ENCODE measurements around the gene ATAT1. TPM values are rescaled to one million over a fixed set of nuclear protein-coding genes. Genes with fewer than 3 reads are reported as not detected.

ATAT1 gene
- total and polyA plus RNA-seq, 2 of the 13 experiments (the other 11 are each of a cell fraction or from before 2014, with no cell fraction given) = 9.2 to 23.6 TPM

DNA sequence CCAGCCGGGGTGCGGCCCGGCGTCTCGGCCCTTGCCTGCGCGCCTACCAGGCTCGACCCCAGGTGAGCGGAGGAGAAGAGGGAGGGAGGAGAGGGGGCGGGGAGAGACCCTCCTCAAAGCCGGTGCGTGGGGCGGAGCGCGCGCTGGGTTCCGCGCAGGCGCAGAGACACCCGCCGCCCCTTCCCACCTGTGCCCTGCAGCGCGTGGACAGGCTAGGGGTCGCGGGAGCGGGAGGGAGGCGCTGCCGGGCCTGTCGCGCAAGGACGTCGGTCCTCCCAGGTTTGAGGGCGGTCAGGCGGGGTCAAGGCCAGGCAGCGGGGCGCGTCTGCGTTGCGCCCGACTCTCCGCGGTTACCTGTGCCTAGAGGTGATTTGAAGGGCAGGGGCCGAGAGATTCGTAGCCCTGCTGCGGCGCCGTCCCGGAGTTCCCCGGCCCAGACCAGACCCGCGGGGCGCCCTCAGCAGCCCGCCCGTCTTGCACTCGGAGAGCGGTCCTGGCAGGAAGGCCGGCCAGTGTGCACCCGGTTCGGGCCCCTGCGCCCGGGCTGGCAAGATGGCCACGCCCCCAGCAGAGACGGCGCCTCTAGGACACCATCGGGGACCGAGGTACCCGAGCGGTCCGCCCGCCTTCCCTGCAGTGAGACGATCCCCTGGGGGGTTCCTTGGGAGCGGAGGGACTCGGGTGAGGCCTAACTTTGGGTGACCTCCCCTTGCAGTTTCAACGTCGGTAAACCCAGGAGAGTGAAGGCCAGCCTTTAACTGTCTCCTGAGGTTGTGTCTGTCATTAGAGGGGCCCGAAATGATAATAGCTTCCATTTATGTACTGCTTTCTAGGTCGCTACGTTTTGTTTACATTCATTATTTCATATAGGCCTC, 20.8 kb downstream of the ATAT1 start (continued):
- TF ChIP-seq, protein P1, sequence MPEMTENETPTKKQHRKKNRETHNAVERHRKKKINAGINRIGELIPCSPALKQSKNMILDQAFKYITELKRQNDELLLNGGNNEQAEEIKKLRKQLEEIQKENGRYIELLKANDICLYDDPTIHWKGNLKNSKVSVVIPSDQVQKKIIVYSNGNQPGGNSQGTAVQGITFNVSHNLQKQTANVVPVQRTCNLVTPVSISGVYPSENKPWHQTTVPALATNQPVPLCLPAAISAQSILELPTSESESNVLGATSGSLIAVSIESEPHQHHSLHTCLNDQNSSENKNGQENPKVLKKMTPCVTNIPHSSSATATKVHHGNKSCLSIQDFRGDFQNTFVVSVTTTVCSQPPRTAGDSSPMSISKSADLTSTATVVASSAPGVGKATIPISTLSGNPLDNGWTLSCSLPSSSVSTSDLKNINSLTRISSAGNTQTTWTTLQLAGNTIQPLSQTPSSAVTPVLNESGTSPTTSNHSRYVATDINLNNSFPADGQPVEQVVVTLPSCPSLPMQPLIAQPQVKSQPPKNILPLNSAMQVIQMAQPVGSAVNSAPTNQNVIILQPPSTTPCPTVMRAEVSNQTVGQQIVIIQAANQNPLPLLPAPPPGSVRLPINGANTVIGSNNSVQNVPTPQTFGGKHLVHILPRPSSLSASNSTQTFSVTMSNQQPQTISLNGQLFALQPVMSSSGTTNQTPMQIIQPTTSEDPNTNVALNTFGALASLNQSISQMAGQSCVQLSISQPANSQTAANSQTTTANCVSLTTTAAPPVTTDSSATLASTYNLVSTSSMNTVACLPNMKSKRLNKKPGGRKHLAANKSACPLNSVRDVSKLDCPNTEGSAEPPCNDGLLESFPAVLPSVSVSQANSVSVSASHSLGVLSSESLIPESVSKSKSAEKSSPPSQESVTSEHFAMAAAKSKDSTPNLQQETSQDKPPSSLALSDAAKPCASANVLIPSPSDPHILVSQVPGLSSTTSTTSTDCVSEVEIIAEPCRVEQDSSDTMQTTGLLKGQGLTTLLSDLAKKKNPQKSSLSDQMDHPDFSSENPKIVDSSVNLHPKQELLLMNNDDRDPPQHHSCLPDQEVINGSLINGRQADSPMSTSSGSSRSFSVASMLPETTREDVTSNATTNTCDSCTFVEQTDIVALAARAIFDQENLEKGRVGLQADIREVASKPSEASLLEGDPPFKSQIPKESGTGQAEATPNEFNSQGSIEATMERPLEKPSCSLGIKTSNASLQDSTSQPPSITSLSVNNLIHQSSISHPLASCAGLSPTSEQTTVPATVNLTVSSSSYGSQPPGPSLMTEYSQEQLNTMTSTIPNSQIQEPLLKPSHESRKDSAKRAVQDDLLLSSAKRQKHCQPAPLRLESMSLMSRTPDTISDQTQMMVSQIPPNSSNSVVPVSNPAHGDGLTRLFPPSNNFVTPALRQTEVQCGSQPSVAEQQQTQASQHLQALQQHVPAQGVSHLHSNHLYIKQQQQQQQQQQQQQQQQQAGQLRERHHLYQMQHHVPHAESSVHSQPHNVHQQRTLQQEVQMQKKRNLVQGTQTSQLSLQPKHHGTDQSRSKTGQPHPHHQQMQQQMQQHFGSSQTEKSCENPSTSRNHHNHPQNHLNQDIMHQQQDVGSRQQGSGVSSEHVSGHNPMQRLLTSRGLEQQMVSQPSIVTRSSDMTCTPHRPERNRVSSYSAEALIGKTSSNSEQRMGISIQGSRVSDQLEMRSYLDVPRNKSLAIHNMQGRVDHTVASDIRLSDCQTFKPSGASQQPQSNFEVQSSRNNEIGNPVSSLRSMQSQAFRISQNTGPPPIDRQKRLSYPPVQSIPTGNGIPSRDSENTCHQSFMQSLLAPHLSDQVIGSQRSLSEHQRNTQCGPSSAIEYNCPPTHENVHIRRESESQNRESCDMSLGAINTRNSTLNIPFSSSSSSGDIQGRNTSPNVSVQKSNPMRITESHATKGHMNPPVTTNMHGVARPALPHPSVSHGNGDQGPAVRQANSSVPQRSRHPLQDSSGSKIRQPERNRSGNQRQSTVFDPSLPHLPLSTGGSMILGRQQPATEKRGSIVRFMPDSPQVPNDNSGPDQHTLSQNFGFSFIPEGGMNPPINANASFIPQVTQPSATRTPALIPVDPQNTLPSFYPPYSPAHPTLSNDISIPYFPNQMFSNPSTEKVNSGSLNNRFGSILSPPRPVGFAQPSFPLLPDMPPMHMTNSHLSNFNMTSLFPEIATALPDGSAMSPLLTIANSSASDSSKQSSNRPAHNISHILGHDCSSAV (CRISPR knock-in tag; IDR thresholded peaks at IDR 0.05; ENCODE audit: borderline replicate concordance) = peak; percentile 30; the same call in 1 of the 2 replicates
- TF ChIP-seq, protein P2, sequence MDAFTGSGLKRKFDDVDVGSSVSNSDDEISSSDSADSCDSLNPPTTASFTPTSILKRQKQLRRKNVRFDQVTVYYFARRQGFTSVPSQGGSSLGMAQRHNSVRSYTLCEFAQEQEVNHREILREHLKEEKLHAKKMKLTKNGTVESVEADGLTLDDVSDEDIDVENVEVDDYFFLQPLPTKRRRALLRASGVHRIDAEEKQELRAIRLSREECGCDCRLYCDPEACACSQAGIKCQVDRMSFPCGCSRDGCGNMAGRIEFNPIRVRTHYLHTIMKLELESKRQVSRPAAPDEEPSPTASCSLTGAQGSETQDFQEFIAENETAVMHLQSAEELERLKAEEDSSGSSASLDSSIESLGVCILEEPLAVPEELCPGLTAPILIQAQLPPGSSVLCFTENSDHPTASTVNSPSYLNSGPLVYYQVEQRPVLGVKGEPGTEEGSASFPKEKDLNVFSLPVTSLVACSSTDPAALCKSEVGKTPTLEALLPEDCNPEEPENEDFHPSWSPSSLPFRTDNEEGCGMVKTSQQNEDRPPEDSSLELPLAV (CRISPR knock-in tag; conservative IDR thresholded peaks at IDR 0.05; ENCODE audit: low read depth) = no peak
- TF ChIP-seq, protein P3, sequence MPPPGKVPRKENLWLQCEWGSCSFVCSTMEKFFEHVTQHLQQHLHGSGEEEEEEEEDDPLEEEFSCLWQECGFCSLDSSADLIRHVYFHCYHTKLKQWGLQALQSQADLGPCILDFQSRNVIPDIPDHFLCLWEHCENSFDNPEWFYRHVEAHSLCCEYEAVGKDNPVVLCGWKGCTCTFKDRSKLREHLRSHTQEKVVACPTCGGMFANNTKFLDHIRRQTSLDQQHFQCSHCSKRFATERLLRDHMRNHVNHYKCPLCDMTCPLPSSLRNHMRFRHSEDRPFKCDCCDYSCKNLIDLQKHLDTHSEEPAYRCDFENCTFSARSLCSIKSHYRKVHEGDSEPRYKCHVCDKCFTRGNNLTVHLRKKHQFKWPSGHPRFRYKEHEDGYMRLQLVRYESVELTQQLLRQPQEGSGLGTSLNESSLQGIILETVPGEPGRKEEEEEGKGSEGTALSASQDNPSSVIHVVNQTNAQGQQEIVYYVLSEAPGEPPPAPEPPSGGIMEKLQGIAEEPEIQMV (CRISPR knock-in tag; IDR thresholded peaks at IDR 0.05; ENCODE audit: low read depth) = peak; percentile 84
- TF ChIP-seq, protein P4, sequence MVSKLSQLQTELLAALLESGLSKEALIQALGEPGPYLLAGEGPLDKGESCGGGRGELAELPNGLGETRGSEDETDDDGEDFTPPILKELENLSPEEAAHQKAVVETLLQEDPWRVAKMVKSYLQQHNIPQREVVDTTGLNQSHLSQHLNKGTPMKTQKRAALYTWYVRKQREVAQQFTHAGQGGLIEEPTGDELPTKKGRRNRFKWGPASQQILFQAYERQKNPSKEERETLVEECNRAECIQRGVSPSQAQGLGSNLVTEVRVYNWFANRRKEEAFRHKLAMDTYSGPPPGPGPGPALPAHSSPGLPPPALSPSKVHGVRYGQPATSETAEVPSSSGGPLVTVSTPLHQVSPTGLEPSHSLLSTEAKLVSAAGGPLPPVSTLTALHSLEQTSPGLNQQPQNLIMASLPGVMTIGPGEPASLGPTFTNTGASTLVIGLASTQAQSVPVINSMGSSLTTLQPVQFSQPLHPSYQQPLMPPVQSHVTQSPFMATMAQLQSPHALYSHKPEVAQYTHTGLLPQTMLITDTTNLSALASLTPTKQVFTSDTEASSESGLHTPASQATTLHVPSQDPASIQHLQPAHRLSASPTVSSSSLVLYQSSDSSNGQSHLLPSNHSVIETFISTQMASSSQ (IDR thresholded peaks at IDR 0.05; ENCODE audit: low read depth) = no peak
- TF ChIP-seq, protein P4 (CRISPR knock-in tag; IDR thresholded peaks at IDR 0.05; ENCODE audit: borderline replicate concordance) = peak; percentile 86
- peak in 1 of 2 experiments; percentile 76; a peak in 3 of 4 replicates for TF ChIP-seq KLF16 (CRISPR knock-in tag; IDR thresholded peaks at IDR 0.05)
